Adrenal gland (tissue), 5 donors: Measurements from ENCODE around the gene DUOXA2.

Experiments
- POLR2A ChIP-seq, 2 donors: fragments of 450-650 bp; IDR thresholded peaks; one replicate each; pipeline ENCODE4 v1.6.1; 2017; ENCODE audit warnings: antibody characterized with exemption in 2 of 2, mild to moderate bottlenecking in 2 of 2, moderate library complexity in 1 of 2
- TF ChIP-seq, protein P1 (sequence below), 6 experiments: fragments of 450-650 bp in 4 of 6; fragments of 200-600 bp in 2 of 6; sonication (generic) in 1 of 6; IDR thresholded peaks; 1 replicate in 5 of 6; 2 replicates in 1 of 6; pipeline versions ENCODE4 v1.5.1 to v1.8.0; 2016 to 2021; ENCODE audit warnings: antibody characterized with exemption in 6 of 6, mild to moderate bottlenecking in 2 of 6, moderate library complexity in 1 of 6
- donor health status: DM: no; HTN: no; CAD: no.

- no peak for TF ChIP-seq POLR2A (IDR thresholded peaks at IDR 0.05)
- TF ChIP-seq, protein P1, sequence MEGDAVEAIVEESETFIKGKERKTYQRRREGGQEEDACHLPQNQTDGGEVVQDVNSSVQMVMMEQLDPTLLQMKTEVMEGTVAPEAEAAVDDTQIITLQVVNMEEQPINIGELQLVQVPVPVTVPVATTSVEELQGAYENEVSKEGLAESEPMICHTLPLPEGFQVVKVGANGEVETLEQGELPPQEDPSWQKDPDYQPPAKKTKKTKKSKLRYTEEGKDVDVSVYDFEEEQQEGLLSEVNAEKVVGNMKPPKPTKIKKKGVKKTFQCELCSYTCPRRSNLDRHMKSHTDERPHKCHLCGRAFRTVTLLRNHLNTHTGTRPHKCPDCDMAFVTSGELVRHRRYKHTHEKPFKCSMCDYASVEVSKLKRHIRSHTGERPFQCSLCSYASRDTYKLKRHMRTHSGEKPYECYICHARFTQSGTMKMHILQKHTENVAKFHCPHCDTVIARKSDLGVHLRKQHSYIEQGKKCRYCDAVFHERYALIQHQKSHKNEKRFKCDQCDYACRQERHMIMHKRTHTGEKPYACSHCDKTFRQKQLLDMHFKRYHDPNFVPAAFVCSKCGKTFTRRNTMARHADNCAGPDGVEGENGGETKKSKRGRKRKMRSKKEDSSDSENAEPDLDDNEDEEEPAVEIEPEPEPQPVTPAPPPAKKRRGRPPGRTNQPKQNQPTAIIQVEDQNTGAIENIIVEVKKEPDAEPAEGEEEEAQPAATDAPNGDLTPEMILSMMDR (IDR thresholded peaks at IDR 0.05), result no peak
Observed at GRCh38 chr15:45136378-45136764, 22.2 kb downstream of the DUOXA2 start.
